Measurements from ENCODE around the gene TMEM116.

- no peak for TF ChIP-seq CTCF (IDR thresholded peaks at IDR 0.05; ENCODE audit: low read depth, low read length, poor library complexity, severe bottlenecking)
- no peak for TF ChIP-seq EZH2phosphoT487 (IDR thresholded peaks at IDR 0.05; ENCODE audit: borderline replicate concordance, low read length)
These were observed 32.4 kb downstream of the TMEM116 start for GRCh38 chr12:111980598-111980997.

All from DOHH2 (cell line).